Loucy (cell line): ENCODE data around the gene HBS1L.
A peak's percentile ranks its signal among the peaks of the same experiment; 100 is the strongest.

Experiments used
- H2AFZ ChIP-seq: fragments of 200-600 bp; sonication (generic); 2 replicates; pipeline ENCODE4 v1.6.0; 2016; ENCODE audit warnings: antibody characterized with exemption, mild to moderate bottlenecking, low read length, moderate library complexity
- H3F3A ChIP-seq: fragments of 200-600 bp; 2 replicates; pipeline ENCODE4 v1.6.0; 2016; ENCODE audit warnings: antibody characterized with exemption, low read depth, mild to moderate bottlenecking
- H3K27me3 ChIP-seq: fragments of 200-600 bp; sonication (generic); 2 replicates; pipeline ENCODE4 v1.6.1; 2014; ENCODE audit warnings: low read length, mild to moderate bottlenecking; ENCODE audit not compliant: insufficient read depth, poor library complexity, severe bottlenecking
- H3K36me3 ChIP-seq: fragments of 200-600 bp; sonication (generic); 2 replicates; pipeline ENCODE4 v1.6.1; 2016; ENCODE audit warnings: low read length; ENCODE audit not compliant: insufficient read depth
- H3K4me1 ChIP-seq: fragments of 200-600 bp; sonication (generic); 2 replicates; pipeline ENCODE4 v1.5.1; 2014; ENCODE audit warnings: low read length, mild to moderate bottlenecking; ENCODE audit not compliant: insufficient read depth, poor library complexity, severe bottlenecking
- H3K4me2 ChIP-seq: fragments of 200-600 bp; sonication (generic); 2 replicates; pipeline ENCODE4 v1.6.0; 2014; ENCODE audit warnings: antibody characterized with exemption, low read length, low read depth, mild to moderate bottlenecking; ENCODE audit not compliant: poor library complexity, severe bottlenecking
- H3K4me3 ChIP-seq: fragments of 200-600 bp; sonication (generic); 2 replicates; pipeline ENCODE4 v1.5.1; 2014; ENCODE audit warnings: low read length, mild to moderate bottlenecking, mixed read lengths; ENCODE audit not compliant: poor library complexity, severe bottlenecking
- H3K79me2 ChIP-seq: fragments of 200-600 bp; sonication (generic); 2 replicates; pipeline ENCODE4 v1.6.1; 2014; ENCODE audit warnings: low read length; ENCODE audit not compliant: insufficient read depth
- H3K9ac ChIP-seq: fragments of 200-600 bp; sonication (generic); 2 replicates; pipeline ENCODE4 v1.6.0; 2014; ENCODE audit warnings: mild to moderate bottlenecking, low read depth, low read length, moderate library complexity; ENCODE audit not compliant: poor library complexity, severe bottlenecking
- H3K9me2 ChIP-seq: fragments of 200-600 bp; sonication (generic); replicated peaks from 2 replicates; pipeline ENCODE4 v1.6.1; 2016; ENCODE audit warnings: low read depth, low read length, mixed read lengths
- H3K9me3 ChIP-seq: fragments of 200-600 bp; sonication (generic); 2 replicates; pipeline ENCODE4 v1.6.1; 2014; ENCODE audit warnings: mild to moderate bottlenecking, antibody characterized with exemption, low read length, low read depth; ENCODE audit not compliant: insufficient read depth
- H4K20me1 ChIP-seq: fragments of 200-600 bp; sonication (generic); 2 replicates; pipeline ENCODE4 v1.6.0; 2014; ENCODE audit warnings: antibody characterized with exemption, low read length, mild to moderate bottlenecking; ENCODE audit not compliant: insufficient read depth, poor library complexity, severe bottlenecking
- CTCF ChIP-seq: fragments of 200-600 bp; sonication (generic); conservative IDR thresholded peaks from 2 replicates; pipeline ENCODE4 v1.5.1; 2014; ENCODE audit warnings: mild to moderate bottlenecking, antibody characterized with exemption, low read length
- EZH2phosphoT487 ChIP-seq: fragments of 200-600 bp; IDR thresholded peaks from 2 replicates; pipeline ENCODE4 v1.6.1; 2018; ENCODE audit warnings: antibody characterized with exemption, mild to moderate bottlenecking, moderate library complexity, borderline replicate concordance

Gene HBS1L

GRCh38 chr6:135044639-135045038 is 10.0 kb downstream of the HBS1L start:
- H3F3A ChIP-seq: peaks cover 11% of the 10 kb centered on the region
- peak overlapping the region; percentile 26 for H3K4me2 ChIP-seq
- H4K20me1 ChIP-seq: peaks cover 71% of the 10 kb centered on the region
- H3K9me3 ChIP-seq: no peaks in the 10 kb centered on the region
- H2AFZ ChIP-seq: no peak overlapping the region
- no peaks in the 10 kb centered on the region for H3K27me3 ChIP-seq
- H3K9ac ChIP-seq: no peak overlapping the region
- H3K36me3 ChIP-seq: peaks cover 50% of the 10 kb centered on the region
- H3K4me1 ChIP-seq: peaks cover 61% of the 10 kb centered on the region
- no peak overlapping the region for H3K4me3 ChIP-seq
- H3K9me2 ChIP-seq: no peaks in the 10 kb centered on the region
- H3K79me2 ChIP-seq: peaks cover 97% of the 10 kb centered on the region
- TF ChIP-seq CTCF: no peak
- no peak for TF ChIP-seq EZH2phosphoT487

GRCh38 chr6:135043846-135044245 is 10.8 kb downstream of the HBS1L start:
- Histone ChIP-seq H3K36me3 (peaks cover 55% of the 10 kb centered on the region), H3K79me2 (peaks cover 97% of the 10 kb centered on the region), H3K9me3 (no peaks in the 10 kb centered on the region), H2AFZ (no peak overlapping the region), H3F3A (peaks cover 8% of the 10 kb centered on the region), H3K4me2 (peak overlapping the region; percentile 26), H4K20me1 (peaks cover 68% of the 10 kb centered on the region), H3K4me3 (no peak overlapping the region), H3K27me3 (no peaks in the 10 kb centered on the region), H3K9ac (no peak overlapping the region), H3K4me1 (peaks cover 56% of the 10 kb centered on the region), H3K9me2 (no peaks in the 10 kb centered on the region)
- TF ChIP-seq CTCF (no peak), EZH2phosphoT487 (no peak)

DNA sequence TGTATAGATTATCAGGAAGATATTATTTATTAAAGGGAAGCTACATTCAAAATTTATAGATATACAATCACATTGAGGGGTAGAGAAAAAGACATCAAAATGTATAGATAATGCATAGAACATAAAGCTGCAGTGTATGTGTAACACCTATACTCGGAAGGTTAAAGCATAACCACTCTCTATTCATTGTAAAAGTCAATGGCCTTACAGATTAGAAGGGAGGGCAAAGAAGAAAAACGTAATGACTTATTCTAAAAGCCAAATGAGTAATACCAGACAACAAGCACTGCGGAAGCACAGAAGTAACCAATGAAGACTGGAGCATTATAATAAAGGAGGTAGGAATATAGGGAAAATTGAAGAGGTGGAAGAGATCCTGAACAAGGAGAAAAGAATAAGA is 11.3 kb downstream of the HBS1L start:
- Histone ChIP-seq H3K4me3 (no peak overlapping the region), H3K4me2 (peak overlapping the region; percentile 26)

More for the DNA sequence above, 11.3 kb downstream of the HBS1L start:
- no peak for TF ChIP-seq EZH2phosphoT487
- TF ChIP-seq CTCF: no peak
- peaks cover 57% of the 10 kb centered on the region for H3K36me3 ChIP-seq
- peaks cover 64% of the 10 kb centered on the region for H4K20me1 ChIP-seq
- H2AFZ ChIP-seq: no peak overlapping the region
- no peaks in the 10 kb centered on the region for H3K9me2 ChIP-seq
- no peaks in the 10 kb centered on the region for H3K27me3 ChIP-seq
- H3K4me1 ChIP-seq: peaks cover 52% of the 10 kb centered on the region
- peaks cover 94% of the 10 kb centered on the region for H3K79me2 ChIP-seq
- H3K9me3 ChIP-seq: no peaks in the 10 kb centered on the region
- H3K9ac ChIP-seq: no peak overlapping the region
- peaks cover 3% of the 10 kb centered on the region for H3F3A ChIP-seq
